CD4-positive, alpha-beta T cell treated with Interleukin-1 beta for 1 hour (primary cell): ENCODE measurements around the gene R3HCC1L.
"Not testable (repeated sequence)": the region's sequence is repeated elsewhere in the genome, so short reads cannot be mapped to it uniquely, and the experiment has no call there.

Source experiments
- DNase-seq, 2 donors: peaks; one replicate each; pipeline ENCODE4 v3.0.0-alpha.2; 2020 to 2022

Gene R3HCC1L

GRCh38 chr10:98133075-98133752 is 1.2 kb upstream of the R3HCC1L start:
- DNase-seq: peak in 1 of 2 donors; percentile 55

- no peak for DNase-seq
Observed at GRCh38 chr10:98134117-98134430, 383 bp upstream of the R3HCC1L start.

GRCh38 chr10:98135222-98135899 is 904 bp downstream of the R3HCC1L start:
- no peak for DNase-seq

GRCh38 chr10:98136775-98137174 is 2.3 kb downstream of the R3HCC1L start:
- not testable (repeated sequence) for DNase-seq

- DNase-seq: peak in 1 of 2 donors; percentile 17
Observed at GRCh38 chr10:98138031-98138430, 3.6 kb downstream of the R3HCC1L start.

- DNase-seq: no peak
Observed at GRCh38 chr10:98139431-98139830, 5.0 kb downstream of the R3HCC1L start.

- DNase-seq: no peak
Observed at GRCh38 chr10:98141484-98142073, 7.1 kb downstream of the R3HCC1L start.

- no peak for DNase-seq
Observed at GRCh38 chr10:98144985-98145384, 10.5 kb downstream of the R3HCC1L start.

- DNase-seq: no peak
Observed at GRCh38 chr10:98149858-98150257, 15.4 kb downstream of the R3HCC1L start.

GRCh38 chr10:98150544-98150943 is 16.1 kb downstream of the R3HCC1L start:
- no peak for DNase-seq

- not testable (repeated sequence) for DNase-seq
Observed at GRCh38 chr10:98152778-98153177, 18.3 kb downstream of the R3HCC1L start.

- not testable (repeated sequence) for DNase-seq
Observed at GRCh38 chr10:98153213-98153958, 18.9 kb downstream of the R3HCC1L start.

- DNase-seq: no peak
Observed at GRCh38 chr10:98154076-98154475, 19.6 kb downstream of the R3HCC1L start.

- no peak for DNase-seq
Observed at GRCh38 chr10:98158576-98158975, 24.1 kb downstream of the R3HCC1L start.

GRCh38 chr10:98163941-98164340 is 29.5 kb downstream of the R3HCC1L start:
- no peak for DNase-seq

- no peak for DNase-seq
Observed at GRCh38 chr10:98167191-98167590, 32.7 kb downstream of the R3HCC1L start.

GRCh38 chr10:98168147-98168546 is 33.7 kb downstream of the R3HCC1L start:
- DNase-seq: no peak

- no peak for DNase-seq
Observed at GRCh38 chr10:98168766-98169165, 34.3 kb downstream of the R3HCC1L start.

- no peak for DNase-seq
Observed at GRCh38 chr10:98169379-98169778, 34.9 kb downstream of the R3HCC1L start.

- DNase-seq: peak in 1 of 2 donors; percentile 36
Observed at GRCh38 chr10:98170249-98171117, 36.0 kb downstream of the R3HCC1L start.

GRCh38 chr10:98172073-98172472 is 37.6 kb downstream of the R3HCC1L start:
- DNase-seq: no peak

- DNase-seq: no peak
Observed at GRCh38 chr10:98172495-98172894, 38.0 kb downstream of the R3HCC1L start.

- DNase-seq: no peak
Observed at GRCh38 chr10:98173260-98173659, 38.8 kb downstream of the R3HCC1L start.
